Measurements from ENCODE around the gene L2HGDH. TPM values are rescaled to one million over a fixed set of nuclear protein-coding genes. Genes with fewer than 3 reads are reported as not detected.

L2HGDH gene
- total RNA-seq, 1 experiment from 2014 or later, result 18.6 TPM

DNA sequence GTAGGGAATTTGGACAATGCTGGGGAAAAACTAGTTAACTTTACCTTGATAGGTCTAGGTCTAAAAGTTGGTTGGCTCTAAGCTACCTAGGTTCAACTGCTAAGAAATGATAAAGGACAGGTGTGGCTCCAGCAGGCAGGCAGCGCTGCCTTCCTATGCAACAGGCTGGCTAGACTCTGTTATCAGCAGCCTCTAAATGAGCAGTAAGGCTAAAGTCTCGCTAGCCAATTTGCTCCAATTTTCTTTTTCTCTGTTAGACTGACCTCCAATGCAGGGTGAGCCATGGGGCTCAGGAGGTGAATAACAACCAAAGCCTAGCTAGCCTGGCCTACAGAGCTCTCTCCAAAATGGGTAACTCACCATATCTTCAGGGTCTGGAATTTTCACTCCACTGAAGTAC lies 26.6 kb upstream of the L2HGDH start:
- BruUV-seq (replicated peaks), result no TSS peak
- TF ChIP-seq, protein P1, sequence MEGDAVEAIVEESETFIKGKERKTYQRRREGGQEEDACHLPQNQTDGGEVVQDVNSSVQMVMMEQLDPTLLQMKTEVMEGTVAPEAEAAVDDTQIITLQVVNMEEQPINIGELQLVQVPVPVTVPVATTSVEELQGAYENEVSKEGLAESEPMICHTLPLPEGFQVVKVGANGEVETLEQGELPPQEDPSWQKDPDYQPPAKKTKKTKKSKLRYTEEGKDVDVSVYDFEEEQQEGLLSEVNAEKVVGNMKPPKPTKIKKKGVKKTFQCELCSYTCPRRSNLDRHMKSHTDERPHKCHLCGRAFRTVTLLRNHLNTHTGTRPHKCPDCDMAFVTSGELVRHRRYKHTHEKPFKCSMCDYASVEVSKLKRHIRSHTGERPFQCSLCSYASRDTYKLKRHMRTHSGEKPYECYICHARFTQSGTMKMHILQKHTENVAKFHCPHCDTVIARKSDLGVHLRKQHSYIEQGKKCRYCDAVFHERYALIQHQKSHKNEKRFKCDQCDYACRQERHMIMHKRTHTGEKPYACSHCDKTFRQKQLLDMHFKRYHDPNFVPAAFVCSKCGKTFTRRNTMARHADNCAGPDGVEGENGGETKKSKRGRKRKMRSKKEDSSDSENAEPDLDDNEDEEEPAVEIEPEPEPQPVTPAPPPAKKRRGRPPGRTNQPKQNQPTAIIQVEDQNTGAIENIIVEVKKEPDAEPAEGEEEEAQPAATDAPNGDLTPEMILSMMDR (conservative IDR thresholded peaks at IDR 0.05), result no peak
- no peak for TF ChIP-seq EZH2 (IDR thresholded peaks at IDR 0.05; ENCODE audit: low read depth)
- H3K9me2 ChIP-seq (ENCODE audit: insufficient read depth), result no peaks in the 10 kb centered on the region
- H3K27ac ChIP-seq, result no peak overlapping the region
- H3K27me3 ChIP-seq (ENCODE audit: insufficient read depth, low read depth), result no peaks in the 10 kb centered on the region
- ChIA-PET POLR2A (ENCODE audit: unreplicated experiment) (no interaction called here), CTCF (no interaction called here)
- no peak overlapping the region for H3K4me3 ChIP-seq
- H3F3A ChIP-seq (ENCODE audit: insufficient read depth, low read depth), result no peaks in the 10 kb centered on the region
- no peak overlapping the region for H3K4me2 ChIP-seq
- intact Hi-C loops (cut with micrococcal nuclease; ENCODE audit: unreplicated experiment), result no loop called here
- H3K79me2 ChIP-seq (ENCODE audit: low read depth), result no peaks in the 10 kb centered on the region
- H3K36me3 ChIP-seq (ENCODE audit: low read depth), result no peaks in the 10 kb centered on the region
- H3K4me1 ChIP-seq (replicated peaks; ENCODE audit: insufficient read depth), result no peaks in the 10 kb centered on the region; the same call in 1 of the 2 replicates
- no peaks in the 10 kb centered on the region for H4K20me1 ChIP-seq (ENCODE audit: insufficient read depth)
- H3K9me3 ChIP-seq (ENCODE audit: insufficient read depth, low read depth), result no peaks in the 10 kb centered on the region
- no peak for DNase-seq
- no peak overlapping the region for H2AFZ ChIP-seq

DNA sequence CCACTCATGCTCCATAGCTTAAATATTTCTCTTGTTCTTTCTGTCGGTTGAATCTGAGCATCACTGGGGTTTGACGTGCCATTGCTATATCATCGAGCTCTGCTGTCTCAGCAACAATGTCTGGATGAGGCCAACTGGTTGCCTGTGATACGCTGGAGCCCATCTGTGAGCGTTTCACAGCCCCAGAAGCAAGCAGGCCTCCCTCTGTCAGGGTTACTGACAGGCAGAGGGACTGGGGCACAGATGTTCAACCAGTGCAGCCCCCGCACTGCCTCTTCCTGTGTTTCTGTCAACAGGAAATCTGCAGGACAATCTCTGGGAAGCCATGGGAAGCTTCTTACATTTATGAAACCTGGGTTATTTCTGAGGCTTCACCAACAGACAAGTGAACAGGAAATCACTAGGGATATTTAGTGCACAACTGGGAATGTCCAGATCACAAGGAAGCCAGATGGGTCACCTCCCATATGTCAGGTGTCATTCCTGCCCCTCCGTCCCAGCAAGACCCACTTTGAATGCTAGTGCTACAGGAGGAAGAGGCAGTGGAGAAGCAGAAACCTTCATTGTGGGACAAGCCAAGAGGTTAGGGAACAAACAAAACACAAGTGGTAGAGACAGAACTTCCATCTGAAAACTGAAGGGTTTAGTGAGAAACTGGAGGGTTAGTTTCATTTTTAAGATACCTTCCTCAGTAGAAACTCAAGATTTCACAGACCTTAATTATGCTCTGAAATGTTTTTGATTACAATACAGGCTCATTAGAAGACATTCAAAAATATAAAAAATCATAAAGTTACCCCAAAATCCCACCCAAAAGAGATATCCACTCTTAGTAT lies 24.2 kb upstream of the L2HGDH start:
- Histone ChIP-seq H3K4me2 (no peak overlapping the region), H3K27me3 (ENCODE audit: insufficient read depth, low read depth) (no peaks in the 10 kb centered on the region), H3K9me2 (ENCODE audit: insufficient read depth) (no peaks in the 10 kb centered on the region), H3K4me1 (replicated peaks; ENCODE audit: insufficient read depth) (peaks cover 19% of the 10 kb centered on the region), H3K36me3 (ENCODE audit: low read depth) (no peaks in the 10 kb centered on the region), H3K4me3 (no peak overlapping the region), H3F3A (ENCODE audit: insufficient read depth, low read depth) (peaks cover 12% of the 10 kb centered on the region; the same call in 1 of the 2 replicates), H4K20me1 (ENCODE audit: insufficient read depth) (no peaks in the 10 kb centered on the region), H3K9me3 (ENCODE audit: insufficient read depth, low read depth) (no peaks in the 10 kb centered on the region), H3K79me2 (ENCODE audit: low read depth) (no peaks in the 10 kb centered on the region), H3K27ac (no peak overlapping the region), H2AFZ (no peak overlapping the region)
- no peak for TF ChIP-seq EZH2 (IDR thresholded peaks at IDR 0.05; ENCODE audit: low read depth)
- TF ChIP-seq, protein P1 (conservative IDR thresholded peaks at IDR 0.05), result no peak
- DNase-seq, result no peak
- ChIA-PET CTCF (interaction anchor here (0.6 kb wide), 1 partner anchor 525 kb away, joined by 7 read pairs; no protein-coding TSS in a partner anchor), POLR2A (ENCODE audit: unreplicated experiment) (no interaction called here)
- intact Hi-C loops (cut with micrococcal nuclease; ENCODE audit: unreplicated experiment), result no loop called here
- BruUV-seq (replicated peaks), result no TSS peak

DNA sequence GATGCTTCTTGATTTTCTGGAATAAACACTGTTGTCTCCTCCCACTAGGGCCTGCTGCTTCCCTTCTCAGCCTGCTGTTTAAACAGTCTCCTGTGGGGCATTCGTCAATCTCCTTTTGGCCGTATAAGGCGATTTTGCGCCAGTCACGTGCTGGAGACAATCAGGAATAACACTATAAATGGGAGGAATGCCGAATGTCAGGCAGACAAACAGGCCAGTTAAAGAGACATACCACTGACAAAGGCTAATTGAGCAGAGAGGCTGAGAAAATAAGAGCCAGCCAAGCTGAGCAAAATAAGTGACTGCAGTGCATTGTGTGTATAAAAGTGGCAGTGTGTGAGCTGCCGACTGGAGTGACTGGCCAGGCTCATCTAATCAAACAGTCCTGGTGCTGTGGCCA lies 23.4 kb upstream of the L2HGDH start:
- no peaks in the 10 kb centered on the region for H3K9me3 ChIP-seq (ENCODE audit: insufficient read depth, low read depth)
- TF ChIP-seq, protein P1 (conservative IDR thresholded peaks at IDR 0.05), result no peak
- no peak for TF ChIP-seq EZH2 (IDR thresholded peaks at IDR 0.05; ENCODE audit: low read depth)
- H3K4me2 ChIP-seq, result no peak overlapping the region
- no peaks in the 10 kb centered on the region for H3K79me2 ChIP-seq (ENCODE audit: low read depth)
- peaks cover 19% of the 10 kb centered on the region for H3K4me1 ChIP-seq (replicated peaks; ENCODE audit: insufficient read depth)
- H4K20me1 ChIP-seq (ENCODE audit: insufficient read depth), result no peaks in the 10 kb centered on the region
- no peak overlapping the region for H2AFZ ChIP-seq
- no peak overlapping the region for H3K4me3 ChIP-seq
- no TSS peak for BruUV-seq (replicated peaks)
- ChIA-PET POLR2A (ENCODE audit: unreplicated experiment) (no interaction called here), CTCF (interaction anchor here (0.6 kb wide), 1 partner anchor 379 kb away, joined by 19 read pairs; no protein-coding TSS in a partner anchor)
- H3K36me3 ChIP-seq (ENCODE audit: low read depth), result no peaks in the 10 kb centered on the region
- no peak overlapping the region for H3K27ac ChIP-seq
- H3K9me2 ChIP-seq (ENCODE audit: insufficient read depth), result no peaks in the 10 kb centered on the region
- H3F3A ChIP-seq (ENCODE audit: insufficient read depth, low read depth), result peaks cover 12% of the 10 kb centered on the region; the same call in 1 of the 2 replicates
- no peak for DNase-seq
- intact Hi-C loops (cut with micrococcal nuclease; ENCODE audit: unreplicated experiment), result no loop called here
- no peaks in the 10 kb centered on the region for H3K27me3 ChIP-seq (ENCODE audit: insufficient read depth, low read depth)

Measured in PC-9 (cell line).